WTC11 (cell line): ENCODE measurements around the gene UGT1A4. TPM values are rescaled to one million over a fixed set of nuclear protein-coding genes. Genes with fewer than 3 reads are reported as not detected.

ENCODE experiments used
- ATAC-seq: fragments of 200-7000 bp; cut with Tn5 transposase; 2 replicates; pipeline ENCODE4 v1.10.0; 2021; ENCODE audit warnings: mild to moderate bottlenecking, moderate library complexity
- CTCF ChIA-PET: fragments of 300-600 bp; sonication (Branson Sonifier 250); formaldehyde crosslinking; loops from one replicate; lab custom pipeline; 2021; ENCODE audit warnings: antibody characterized with exemption; lab: Charles Lee
- POLR2A ChIA-PET: fragments of 350-600 bp; sonication (Branson Sonifier 250); formaldehyde crosslinking; loops from one replicate; lab custom pipeline; 2021; ENCODE audit warnings: antibody characterized with exemption; lab: Charles Lee
- DNase-seq: peaks from one replicate; pipeline ENCODE4 v3.0.0; 2021; ENCODE audit warnings: low spot score
- H3K27ac Mint-ChIP-seq: 2 replicates; pipeline ENCODE4 v1.8.0; 2021; ENCODE audit warnings: mixed read lengths
- H3K27me3 Mint-ChIP-seq: 2 replicates; pipeline ENCODE4 v1.8.0; 2021; ENCODE audit warnings: low read depth, mild to moderate bottlenecking, moderate library complexity, mixed read lengths
- H3K36me3 Mint-ChIP-seq: 2 replicates; pipeline ENCODE4 v1.8.0; 2021; ENCODE audit warnings: mixed read lengths
- H3K4me1 Mint-ChIP-seq: 2 replicates; pipeline ENCODE4 v1.8.0; 2022; ENCODE audit warnings: mixed read lengths
- H3K4me3 Mint-ChIP-seq: 2 replicates; pipeline ENCODE4 v1.8.0; 2021; ENCODE audit warnings: mild to moderate bottlenecking, moderate library complexity, mixed read lengths
- H3K9me3 Mint-ChIP-seq: 2 replicates; pipeline ENCODE4 v1.8.0; 2021; ENCODE audit warnings: mixed read lengths
- AR ChIP-seq: fragments of 250-450 bp; sonication (Bioruptor Pico); IDR thresholded peaks from 2 replicates; pipeline ENCODE4 v1.9.0; 2021; ENCODE audit warnings: mild to moderate bottlenecking
- ATF1 ChIP-seq: sonication (generic); formaldehyde crosslinking; IDR thresholded peaks from 2 replicates; pipeline ENCODE4 v1.8.1; 2023; ENCODE audit warnings: mild to moderate bottlenecking, moderate library complexity, missing genetic modification reagents
- CBFB ChIP-seq: sonication (generic); formaldehyde crosslinking; IDR thresholded peaks from 2 replicates; pipeline ENCODE4 v1.8.1; 2022; ENCODE audit warnings: mild to moderate bottlenecking, low read depth, missing genetic modification reagents
- CDX4 ChIP-seq: fragments of 250-450 bp; sonication (Bioruptor Pico); IDR thresholded peaks from 2 replicates; pipeline ENCODE4 v1.9.0; 2021; ENCODE audit warnings: moderate library complexity, mild to moderate bottlenecking, inconsistent platforms, borderline replicate concordance
- ESRRA ChIP-seq: sonication (generic); formaldehyde crosslinking; IDR thresholded peaks from 2 replicates; pipeline ENCODE4 v1.8.1; 2022; ENCODE audit warnings: mild to moderate bottlenecking, missing genetic modification reagents, borderline replicate concordance
- GRHL2 ChIP-seq: fragments of 250-450 bp; sonication (Bioruptor Pico); IDR thresholded peaks from 2 replicates; pipeline ENCODE4 v1.8.0; 2022; ENCODE audit warnings: mild to moderate bottlenecking, moderate library complexity; ENCODE audit not compliant: insufficient replicate concordance, severe bottlenecking
- IRF2 ChIP-seq: sonication (generic); formaldehyde crosslinking; IDR thresholded peaks from 2 replicates; pipeline ENCODE4 v1.8.0; 2022; ENCODE audit warnings: low read depth, missing genetic modification reagents, borderline replicate concordance
- MLX ChIP-seq: sonication (generic); formaldehyde crosslinking; IDR thresholded peaks from 2 replicates; pipeline ENCODE4 v1.8.1; 2023; ENCODE audit warnings: mild to moderate bottlenecking, missing genetic modification reagents, moderate library complexity
- MXD4 ChIP-seq: fragments of 250-450 bp; sonication (Bioruptor Pico); IDR thresholded peaks from 2 replicates; pipeline ENCODE4 v1.8.0; 2021; ENCODE audit warnings: mild to moderate bottlenecking, moderate library complexity, borderline replicate concordance
- NFATC4 ChIP-seq: fragments of 250-450 bp; sonication (Bioruptor Pico); IDR thresholded peaks from 2 replicates; pipeline ENCODE4 v1.9.0; 2021; ENCODE audit warnings: mild to moderate bottlenecking
- NFYB ChIP-seq: sonication (generic); formaldehyde crosslinking; conservative IDR thresholded peaks from 2 replicates; pipeline ENCODE4 v1.8.0; 2022; ENCODE audit warnings: low read depth, missing genetic modification reagents
- NR2C2 ChIP-seq: sonication (generic); formaldehyde crosslinking; IDR thresholded peaks from 2 replicates; pipeline ENCODE4 v1.8.0; 2022; ENCODE audit warnings: mild to moderate bottlenecking, missing genetic modification reagents
- NR3C1 ChIP-seq: sonication (generic); formaldehyde crosslinking; conservative IDR thresholded peaks from 2 replicates; pipeline ENCODE4 v1.8.1; 2023; ENCODE audit warnings: low read depth, mild to moderate bottlenecking, missing genetic modification reagents
- SMAD3 ChIP-seq: sonication (generic); formaldehyde crosslinking; IDR thresholded peaks from 2 replicates; pipeline ENCODE4 v1.8.0; 2022; ENCODE audit warnings: missing genetic modification reagents, mild to moderate bottlenecking, borderline replicate concordance
- TEAD4 ChIP-seq: sonication (generic); formaldehyde crosslinking; IDR thresholded peaks from 2 replicates; pipeline ENCODE4 v1.8.0; 2022; ENCODE audit warnings: mild to moderate bottlenecking, missing genetic modification reagents
- USF1 ChIP-seq: sonication (generic); formaldehyde crosslinking; IDR thresholded peaks from 2 replicates; pipeline ENCODE4 v1.8.0; 2022; ENCODE audit warnings: mild to moderate bottlenecking, missing genetic modification reagents
- USF2 ChIP-seq: sonication (generic); formaldehyde crosslinking; IDR thresholded peaks from 2 replicates; pipeline ENCODE4 v1.8.1; 2023; ENCODE audit warnings: mild to moderate bottlenecking, missing genetic modification reagents, moderate library complexity
- ZNF121 ChIP-seq: sonication (generic); formaldehyde crosslinking; IDR thresholded peaks from 2 replicates; pipeline ENCODE4 v1.8.0; 2023; ENCODE audit warnings: missing genetic modification reagents
- ZNF219 ChIP-seq: sonication (generic); formaldehyde crosslinking; IDR thresholded peaks from 2 replicates; pipeline ENCODE4 v1.8.0; 2023; ENCODE audit warnings: missing genetic modification reagents, mild to moderate bottlenecking, borderline replicate concordance
- ZNF281 ChIP-seq: sonication (generic); formaldehyde crosslinking; IDR thresholded peaks from 2 replicates; pipeline ENCODE4 v1.8.0; 2023; ENCODE audit warnings: mild to moderate bottlenecking, missing genetic modification reagents
- ZNF317 ChIP-seq: sonication (generic); formaldehyde crosslinking; IDR thresholded peaks from 2 replicates; pipeline ENCODE4 v1.8.1; 2023; ENCODE audit warnings: low read depth, mild to moderate bottlenecking, moderate library complexity, missing genetic modification reagents, borderline replicate concordance
- ZNF396 ChIP-seq: fragments of 250-450 bp; sonication (Bioruptor Pico); IDR thresholded peaks from 2 replicates; pipeline ENCODE4 v1.8.0; 2021; ENCODE audit warnings: mild to moderate bottlenecking, moderate library complexity, borderline replicate concordance
- ZNF423 ChIP-seq: fragments of 250-450 bp; sonication (Bioruptor Pico); IDR thresholded peaks from 2 replicates; pipeline ENCODE4 v2.1.2; 2022; ENCODE audit warnings: mild to moderate bottlenecking, moderate library complexity
- ZNF671 ChIP-seq: fragments of 250-450 bp; sonication (Bioruptor Pico); IDR thresholded peaks from 2 replicates; pipeline ENCODE4 v1.8.0; 2021; ENCODE audit warnings: mild to moderate bottlenecking
- total RNA-seq: library from RNA; stranded (reverse); gene quantifications from 3 replicates; pipeline ENCODE4 v1.2.3, GENCODE V29; 2021

UGT1A4 gene
- total RNA-seq, 1 experiment from 2014 or later: 0.22 TPM

- Mint-ChIP-seq H3K9me3 (no peaks in the 10 kb centered on the region), H3K4me3 (no peak overlapping the region), H3K36me3 (no peaks in the 10 kb centered on the region)
- POLR2A ChIA-PET: no interaction called here
- ATAC-seq: no peak
- TF ChIP-seq TEAD4 (no peak), NFATC4 (CRISPR knock-in tag) (no peak), NR2C2 (no peak), CBFB (CRISPR knock-in tag) (no peak), ATF1 (CRISPR knock-in tag) (no peak), ZNF219 (CRISPR knock-in tag) (no peak), ZNF281 (no peak), SMAD3 (CRISPR knock-in tag) (no peak), IRF2 (CRISPR knock-in tag) (no peak), USF2 (no peak), ZNF423 (CRISPR knock-in tag) (no peak), MLX (CRISPR knock-in tag) (no peak), ESRRA (CRISPR knock-in tag) (no peak)
- TF ChIP-seq, all 79 proteins: peak for 0
- Mint-ChIP-seq H3K27ac (no peak overlapping the region), H3K27me3 (peaks cover 12% of the 10 kb centered on the region; the same call in 1 of the 2 replicates), H3K4me1 (peaks cover 7% of the 10 kb centered on the region)
- DNase-seq: no peak
- CTCF ChIA-PET: no interaction called here
Observed at GRCh38 chr2:233679196-233679595, 39.3 kb upstream of the UGT1A4 start.

- Mint-ChIP-seq H3K36me3 (no peaks in the 10 kb centered on the region), H3K9me3 (no peaks in the 10 kb centered on the region), H3K4me3 (no peak overlapping the region), H3K27me3 (peaks cover 12% of the 10 kb centered on the region; the same call in 1 of the 2 replicates), H3K4me1 (no peaks in the 10 kb centered on the region), H3K27ac (no peak overlapping the region)
- POLR2A ChIA-PET: no interaction called here
- no peak for ATAC-seq
- CTCF ChIA-PET: no interaction called here
- no peak for TF ChIP-seq GRHL2
- TF ChIP-seq ZNF423 (CRISPR knock-in tag): no peak
- TF ChIP-seq ZNF121: no peak
- TF ChIP-seq ZNF396 (CRISPR knock-in tag): no peak
- DNase-seq: no peak
Observed at GRCh38 chr2:233680361-233681045, 38.0 kb upstream of the UGT1A4 start.

GRCh38 chr2:233681521-233682099 lies 36.9 kb upstream of the UGT1A4 start, which contains the start of gene UGT1A7:
TSS of gene UGT1A7 (plus strand) at chr2:233681901. CDS start at chr2:233681938, 37 bp downstream.
- ChIA-PET CTCF (interaction anchor here (0.9 kb wide), 1 partner anchor 30 kb away, joined by 3 read pairs; no protein-coding TSS in a partner anchor), POLR2A (interaction anchor here (0.6 kb wide), 1 partner anchor 1223 kb away, joined by 3 read pairs; no protein-coding TSS in a partner anchor)
- DNase-seq: no peak
- Mint-ChIP-seq H3K9me3 (no peaks in the 10 kb centered on the region), H3K36me3 (no peaks in the 10 kb centered on the region), H3K4me1 (no peaks in the 10 kb centered on the region), H3K4me3 (no peak within 1 kb of the TSS), H3K27me3 (peaks cover 12% of the 10 kb centered on the region; the same call in 1 of the 2 replicates), H3K27ac (no peak within 1 kb of the TSS)
- ATAC-seq: no peak
- TF ChIP-seq GRHL2: no peak
- no peak for TF ChIP-seq USF1
- TF ChIP-seq NFYB (CRISPR knock-in tag): no peak
- no peak for TF ChIP-seq ZNF671 (CRISPR knock-in tag)
- TF ChIP-seq AR: no peak
- TF ChIP-seq MXD4 (CRISPR knock-in tag): no peak
- no peak for TF ChIP-seq CDX4 (CRISPR knock-in tag)
- TF ChIP-seq NR3C1: no peak
- TF ChIP-seq ZNF317 (CRISPR knock-in tag): no peak
